GM12892 (cell line): ENCODE data around the gene FSTL4.

Experiments used
- POLR2A ChIP-seq: IDR thresholded peaks from 2 replicates; pipeline ENCODE4 v1.6.1; 2011; ENCODE audit warnings: low read depth, low read length, control low read depth
- POLR2AphosphoS5 ChIP-seq: IDR thresholded peaks from 2 replicates; pipeline ENCODE4 v1.6.1; 2011; ENCODE audit warnings: low read depth, low read length, control low read depth

DNA sequence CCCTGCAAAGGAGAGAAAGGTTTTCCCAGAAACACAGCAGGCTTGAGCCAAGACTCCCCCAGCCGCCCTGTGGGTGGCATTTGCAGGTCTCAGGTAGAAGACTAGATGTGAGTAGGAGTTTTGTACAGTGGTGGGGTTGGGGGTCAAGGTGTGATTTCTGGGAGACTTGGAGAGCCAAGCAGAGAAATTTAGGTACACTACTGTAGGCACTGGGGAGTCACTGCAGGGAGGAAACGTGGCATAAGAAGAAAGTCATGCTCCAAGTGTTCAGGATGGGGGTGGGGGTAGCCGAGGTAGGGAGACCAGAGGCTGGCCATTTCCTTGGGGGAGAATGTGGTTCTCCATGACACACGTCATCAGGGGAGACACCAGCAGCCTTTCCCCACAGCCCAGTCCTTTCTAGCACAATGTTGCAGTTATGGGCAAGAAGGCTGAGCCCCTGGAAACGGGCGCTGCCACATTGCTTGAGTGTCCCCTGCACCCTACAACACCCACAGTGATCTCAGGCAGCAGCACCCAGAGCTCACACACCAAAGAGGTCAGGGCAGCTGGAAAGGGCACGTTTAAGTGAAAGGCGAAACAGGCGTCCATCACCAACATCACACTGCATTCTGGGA is 210.5 kb downstream of the FSTL4 start:
- TF ChIP-seq POLR2AphosphoS5 (no peak), POLR2A (no peak)
